HCT116 (cell line): ENCODE measurements around the gene HEXD. TPM values are rescaled to one million over a fixed set of nuclear protein-coding genes. Genes with fewer than 3 reads are reported as not detected.

Experiments
- ATAC-seq: fragments of 200-7000 bp; cut with Tn5 transposase; 2 replicates; pipeline ENCODE4 v1.9.1; 2020; ENCODE audit warnings: mild to moderate bottlenecking, moderate library complexity
- BruUV-seq: library from RNA; stranded (reverse); fragments of 400-500 nt; replicated peaks from 2 replicates; lab custom pipeline; 2021; lab: Mats Ljungman, UMichigan
- CTCF ChIA-PET: fragments of 300-600 bp; sonication (Branson Sonifier 250); formaldehyde crosslinking; loops from one replicate; lab custom pipeline; 2021; ENCODE audit warnings: antibody characterized with exemption; lab: Charles Lee
- POLR2A ChIA-PET: fragments of 300-600, 350-600 bp; sonication (Branson Sonifier 250); formaldehyde crosslinking; loops from one replicate; lab custom pipeline; 2021; ENCODE audit warnings: antibody characterized with exemption; lab: Charles Lee
- RAD21 ChIA-PET, 2 experiments: fragments of 300-600 bp; sonication (Branson Sonifier 250); formaldehyde crosslinking; loops; one replicate each; lab custom pipeline; 2023; ENCODE audit warnings: low total read pairs in 2 of 2; ENCODE audit not compliant: uncharacterized antibody in 2 of 2, unreplicated experiment in 2 of 2, low non-redundant PET in 1 of 2; lab: Charles Lee
- DNase-seq: peaks from one replicate; pipeline ENCODE4 v3.0.0-alpha.2; 2010; ENCODE audit warnings: low read depth, low spot score
- H2AFZ ChIP-seq: fragments of 200-600 bp; shearing (Covaris generic), sonication (generic); 2 replicates; pipeline ENCODE4 v1.6.1; 2017; ENCODE audit warnings: low read depth, mixed run types, mixed read lengths, antibody characterized with exemption, low read length; ENCODE audit not compliant: poor library complexity, severe bottlenecking
- H3K27ac ChIP-seq: 2 replicates; pipeline ENCODE4 v1.5.1; 2012; ENCODE audit warnings: low read depth, low read length
- H3K27me3 ChIP-seq: fragments of 200-600 bp; sonication (generic); 2 replicates; pipeline ENCODE4 v1.6.1; 2016; ENCODE audit warnings: mixed run types, low read length, mixed read lengths; ENCODE audit not compliant: insufficient read depth
- H3K36me3 ChIP-seq, 2 experiments: fragments of 200-500 bp in 1 of 2; fragments of 200-600 bp in 1 of 2; sonication (Bioruptor generic) in 1 of 2; sonication (generic) in 1 of 2; 2 replicates each; pipeline versions ENCODE4 v1.5.1 to v1.6.1; 2014 to 2016; ENCODE audit warnings: low read length in 2 of 2, inconsistent platforms in 1 of 2, mixed read lengths in 1 of 2, mixed run types in 1 of 2; ENCODE audit not compliant: insufficient read depth in 2 of 2, control insufficient read depth in 1 of 2
- H3K4me1 ChIP-seq, 2 experiments: fragments of 200-600 bp in 1 of 2; sonication (generic) in 1 of 2; 2 replicates each; pipeline versions ENCODE4 v1.5.1 to v1.6.1; 2012 to 2017; ENCODE audit warnings: low read length in 2 of 2, inconsistent platforms in 1 of 2, mild to moderate bottlenecking in 1 of 2, mixed read lengths in 1 of 2, mixed run types in 1 of 2, moderate library complexity in 1 of 2; ENCODE audit not compliant: insufficient read depth in 2 of 2, control insufficient read depth in 1 of 2
- H3K4me2 ChIP-seq: fragments of 200-600 bp; sonication (generic); 2 replicates; pipeline ENCODE4 v1.6.1; 2017; ENCODE audit warnings: mixed run types, low read length, mixed read lengths
- H3K4me3 ChIP-seq, 2 experiments: fragments of 200-600 bp in 1 of 2; sonication (generic) in 1 of 2; replicated peaks in 1 of 2; 2 replicates each; pipeline ENCODE4 v1.5.1; 2011 to 2016; ENCODE audit warnings: low read length in 2 of 2, control low read depth in 1 of 2, low read depth in 1 of 2, mild to moderate bottlenecking in 1 of 2, mixed read lengths in 1 of 2, mixed run types in 1 of 2
- H3K79me2 ChIP-seq: fragments of 200-600 bp; sonication (generic); 2 replicates; pipeline ENCODE4 v1.6.1; 2017; ENCODE audit warnings: mild to moderate bottlenecking, mixed run types, low read length, moderate library complexity, mixed read lengths; ENCODE audit not compliant: insufficient read depth
- H3K9ac ChIP-seq: fragments of 200-600 bp; sonication (generic); 2 replicates; pipeline ENCODE4 v1.6.1; 2016; ENCODE audit warnings: low read length, mixed read lengths
- H3K9me2 ChIP-seq: fragments of 200-600 bp; sonication (generic), shearing (Covaris generic); 2 replicates; pipeline ENCODE4 v1.6.1; 2017; ENCODE audit warnings: mixed run types, mild to moderate bottlenecking, moderate library complexity; ENCODE audit not compliant: insufficient read depth
- H3K9me3 ChIP-seq, 2 experiments: fragments of 200-500 bp in 1 of 2; fragments of 200-600 bp in 1 of 2; sonication (Bioruptor generic) in 1 of 2; sonication (generic) in 1 of 2; 2 replicates each; pipeline ENCODE4 v1.6.1; 2014 to 2017; ENCODE audit warnings: low read length in 2 of 2, mixed read lengths in 2 of 2, inconsistent platforms in 1 of 2, low read depth in 1 of 2, mild to moderate bottlenecking in 1 of 2, mixed run types in 1 of 2, moderate library complexity in 1 of 2; ENCODE audit not compliant: control insufficient read depth in 1 of 2, insufficient read depth in 1 of 2
- H4K20me1 ChIP-seq: fragments of 200-600 bp; sonication (generic), shearing (Covaris generic); 2 replicates; pipeline ENCODE4 v1.6.1; 2017; ENCODE audit warnings: mixed run types, mild to moderate bottlenecking, moderate library complexity; ENCODE audit not compliant: insufficient read depth
- ATF3 ChIP-seq: IDR thresholded peaks from 2 replicates; pipeline ENCODE4 v1.6.1; 2012
- CBX3 ChIP-seq: IDR thresholded peaks from 2 replicates; pipeline ENCODE4 v1.6.1; 2012; ENCODE audit warnings: low read depth
- CEBPB ChIP-seq: IDR thresholded peaks from 2 replicates; pipeline ENCODE4 v1.6.1; 2012; ENCODE audit warnings: low read depth
- EGR1 ChIP-seq: IDR thresholded peaks from 2 replicates; pipeline ENCODE4 v1.6.1; 2012; ENCODE audit warnings: low read depth
- EZH2phosphoT487 ChIP-seq: fragments of 200-600 bp; IDR thresholded peaks from 2 replicates; pipeline ENCODE4 v1.6.1; 2018; ENCODE audit warnings: antibody characterized with exemption, borderline replicate concordance
- FOSL1 ChIP-seq: IDR thresholded peaks from 2 replicates; pipeline ENCODE4 v1.6.1; 2012; ENCODE audit warnings: low read depth
- POLR2A ChIP-seq: IDR thresholded peaks from 2 replicates; pipeline ENCODE4 v1.7.0; 2011; ENCODE audit warnings: borderline replicate concordance; ENCODE audit not compliant: insufficient read depth, insufficient read length; ENCODE audit errors: extremely low read depth
- SIN3A ChIP-seq: IDR thresholded peaks from 2 replicates; pipeline ENCODE4 v1.6.1; 2012; ENCODE audit warnings: low read depth
- SP1 ChIP-seq: IDR thresholded peaks from 2 replicates; pipeline ENCODE4 v1.6.1; 2012; ENCODE audit warnings: low read depth
- TCF7L2 ChIP-seq: IDR thresholded peaks from 2 replicates; pipeline ENCODE4 v1.7.0; 2011; ENCODE audit warnings: borderline replicate concordance, inconsistent platforms; ENCODE audit not compliant: insufficient read depth, insufficient read length; ENCODE audit errors: extremely low read depth
- ZNF274 ChIP-seq: fragments of 200-500 bp; sonication (Bioruptor generic); IDR thresholded peaks from 2 replicates; pipeline ENCODE4 v1.6.1; 2014; ENCODE audit warnings: mild to moderate bottlenecking, low read depth, low read length, inconsistent platforms
- intact Hi-C: fragments of 100-400 bp; cut with micrococcal nuclease; formaldehyde crosslinking; loops from 2 replicates; pipeline ENCODE4 v1.10.0; 2022
- total RNA-seq: library from RNA; stranded (reverse); gene quantifications from one replicate; pipeline ENCODE4 v1.2.1, GENCODE V29; 2021; ENCODE audit not compliant: unreplicated experiment
- TF ChIP-seq, protein P1 (sequence below): IDR thresholded peaks from 2 replicates; pipeline ENCODE4 v1.6.1; 2011; ENCODE audit warnings: mild to moderate bottlenecking, low read length, moderate library complexity; ENCODE audit not compliant: insufficient replicate concordance; ENCODE audit errors: extremely low read depth
- TF ChIP-seq, protein P2 (sequence below): IDR thresholded peaks from 2 replicates; pipeline ENCODE4 v1.6.1; 2012

Gene HEXD
- total RNA-seq, 1 experiment from 2014 or later: 45.2 TPM

GRCh38 chr17:82391496-82392066, 26.6 kb upstream of the HEXD start:
- ATAC-seq: no peak
- peaks cover 0 to 14% of the 10 kb centered on the region in 2 experiments; a peak in 3 of 4 replicates for H3K4me1 ChIP-seq
- TSS peak; percentile 21 for BruUV-seq

GRCh38 chr17:82392209-82392920, 25.8 kb upstream of the HEXD start:
- CTCF ChIA-PET: no interaction called here
- no peaks in the 10 kb centered on the region for H4K20me1 ChIP-seq
- H3K79me2 ChIP-seq: no peaks in the 10 kb centered on the region
- TF ChIP-seq EZH2phosphoT487 (no peak), EGR1 (no peak), TCF7L2 (no peak), POLR2A (no peak), CBX3 (no peak), SP1 (no peak), CEBPB (no peak), ATF3 (no peak), SIN3A (no peak), FOSL1 (no peak)
- TF ChIP-seq, protein P1, sequence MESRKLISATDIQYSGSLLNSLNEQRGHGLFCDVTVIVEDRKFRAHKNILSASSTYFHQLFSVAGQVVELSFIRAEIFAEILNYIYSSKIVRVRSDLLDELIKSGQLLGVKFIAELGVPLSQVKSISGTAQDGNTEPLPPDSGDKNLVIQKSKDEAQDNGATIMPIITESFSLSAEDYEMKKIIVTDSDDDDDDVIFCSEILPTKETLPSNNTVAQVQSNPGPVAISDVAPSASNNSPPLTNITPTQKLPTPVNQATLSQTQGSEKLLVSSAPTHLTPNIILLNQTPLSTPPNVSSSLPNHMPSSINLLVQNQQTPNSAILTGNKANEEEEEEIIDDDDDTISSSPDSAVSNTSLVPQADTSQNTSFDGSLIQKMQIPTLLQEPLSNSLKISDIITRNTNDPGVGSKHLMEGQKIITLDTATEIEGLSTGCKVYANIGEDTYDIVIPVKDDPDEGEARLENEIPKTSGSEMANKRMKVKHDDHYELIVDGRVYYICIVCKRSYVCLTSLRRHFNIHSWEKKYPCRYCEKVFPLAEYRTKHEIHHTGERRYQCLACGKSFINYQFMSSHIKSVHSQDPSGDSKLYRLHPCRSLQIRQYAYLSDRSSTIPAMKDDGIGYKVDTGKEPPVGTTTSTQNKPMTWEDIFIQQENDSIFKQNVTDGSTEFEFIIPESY: no peak
- BruUV-seq: no TSS peak
- H3K27ac ChIP-seq: no peak overlapping the region
- intact Hi-C loops: no loop called here
- H2AFZ ChIP-seq: no peak overlapping the region
- H3K27me3 ChIP-seq: no peaks in the 10 kb centered on the region
- DNase-seq (no peak), ATAC-seq (no peak)
- H3K4me3 ChIP-seq: no peak overlapping the region
- RAD21 ChIA-PET: no interaction called here
- no peak overlapping the region for H3K9ac ChIP-seq
- H3K4me2 ChIP-seq: no peak overlapping the region
- POLR2A ChIA-PET: no interaction called here
- no peaks in the 10 kb centered on the region for H3K36me3 ChIP-seq
- H3K4me1 ChIP-seq: peaks cover 0 to 17% of the 10 kb centered on the region in 2 experiments; a peak in 3 of 4 replicates
- no peaks in the 10 kb centered on the region for H3K9me3 ChIP-seq
- H3K9me2 ChIP-seq: no peaks in the 10 kb centered on the region

More at GRCh38 chr17:82391496-82392066, 26.6 kb upstream of the HEXD start:
- Histone ChIP-seq H3K79me2 (no peaks in the 10 kb centered on the region), H3K4me2 (no peak overlapping the region), H4K20me1 (no peaks in the 10 kb centered on the region)
- no peak for TF ChIP-seq POLR2A
- no peak for TF ChIP-seq ZNF274
- TF ChIP-seq, protein P2, sequence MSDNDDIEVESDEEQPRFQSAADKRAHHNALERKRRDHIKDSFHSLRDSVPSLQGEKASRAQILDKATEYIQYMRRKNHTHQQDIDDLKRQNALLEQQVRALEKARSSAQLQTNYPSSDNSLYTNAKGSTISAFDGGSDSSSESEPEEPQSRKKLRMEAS: no peak
- TF ChIP-seq, all 23 proteins: peak for 0
- no peaks in the 10 kb centered on the region for H3K36me3 ChIP-seq
- ChIA-PET RAD21 (no interaction called here), POLR2A (no interaction called here), CTCF (no interaction called here)
- H3K9me2 ChIP-seq: no peaks in the 10 kb centered on the region
- H3K27ac ChIP-seq: no peak overlapping the region
- H3K9ac ChIP-seq: no peak overlapping the region
- H3K4me3 ChIP-seq: no peak overlapping the region
- H3K27me3 ChIP-seq: no peaks in the 10 kb centered on the region
- no peaks in the 10 kb centered on the region for H3K9me3 ChIP-seq
- intact Hi-C loops: no loop called here
- no peak for DNase-seq
- no peak overlapping the region for H2AFZ ChIP-seq
